Spleen (tissue), 7 donors: Measurements from ENCODE around the gene DNAJC25.
A peak's percentile ranks its signal among the peaks of the same experiment; 100 is the strongest.

Experiments
- CTCF ChIP-seq, 11 experiments: fragments of 200-600 bp in 7 of 11; fragments of 450-650 bp in 4 of 11; sonication (generic) in 4 of 11; IDR thresholded peaks in 8 of 11; conservative IDR thresholded peaks in 3 of 11; 1 replicate in 7 of 11; 2 replicates in 4 of 11; pipeline versions ENCODE4 v1.4.0 to v1.8.0; 2016 to 2021; ENCODE audit warnings: antibody characterized with exemption in 11 of 11, inconsistent platforms in 4 of 11, mild to moderate bottlenecking in 1 of 11
- POLR2A ChIP-seq, 3 donors: fragments of 450-650 bp; IDR thresholded peaks; one replicate each; pipeline ENCODE4 v1.5.1; 2017; ENCODE audit warnings: antibody characterized with exemption in 3 of 3, mild to moderate bottlenecking in 1 of 3
- donor health status: DM: no; HTN: no; CAD: no; lungs with moderate emphysema.
- donor health status: DM: no; HTN: no; CAD: no.
- donor health status: DM: no; HTN: no; CAD: no.

- TF ChIP-seq CTCF (IDR thresholded peaks at IDR 0.05 in 8 of 11, conservative IDR thresholded peaks at IDR 0.05 in 3 of 11): peak in 6 of 11 experiments; percentile 2 to 52 (median 26)
- peak; percentile 96 to 99 (median 97) for TF ChIP-seq POLR2A (IDR thresholded peaks at IDR 0.05)
Measured at GRCh38 chr9:111631214-111631971, at the start of gene DNAJC25.
